B cell (primary cell): ENCODE data around the gene FANCC. TPM values are rescaled to one million over a fixed set of nuclear protein-coding genes. Genes with fewer than 3 reads are reported as not detected.

Experiments used
- ATAC-seq: fragments of 200-7000 bp; cut with Tn5 transposase; one replicate; pipeline ENCODE4 v1.10.0; 2021; ENCODE audit warnings: low read depth, mild to moderate bottlenecking, moderate number of reproducible peaks, moderate library complexity
- CTCF ChIA-PET: fragments of 350-600 bp; sonication (Branson Sonifier 250); formaldehyde crosslinking; loops from one replicate; lab custom pipeline; 2021; ENCODE audit warnings: antibody characterized with exemption, inconsistent platforms; lab: Charles Lee
- POLR2A ChIA-PET: fragments of 350-600 bp; sonication (Branson Sonifier 250); formaldehyde crosslinking; loops from one replicate; lab custom pipeline; 2021; ENCODE audit warnings: antibody characterized with exemption; lab: Charles Lee
- DNase-seq: peaks from one replicate; pipeline ENCODE4 v3.0.0; 2013
- H2AFZ ChIP-seq: 2 replicates; pipeline ENCODE4 v1.6.1; 2012; ENCODE audit warnings: mild to moderate bottlenecking, low read depth, low read length; ENCODE audit not compliant: insufficient read depth, poor library complexity, severe bottlenecking
- H3K27ac ChIP-seq, 2 donors: 1 replicate in 1 of 2; 2 replicates in 1 of 2; pipeline ENCODE4 v1.5.1; 2012 to 2013; ENCODE audit warnings: low read length in 2 of 2, mild to moderate bottlenecking in 2 of 2, moderate library complexity in 1 of 2
- H3K27me3 ChIP-seq, 4 experiments: fragments of 200-600 bp in 1 of 4; sonication (generic) in 1 of 4; replicated peaks in 1 of 4; 1 replicate in 2 of 4; 2 replicates in 2 of 4; pipeline versions ENCODE4 v1.6.1 to v1.7.0; 2013 to 2016; ENCODE audit warnings: low read length in 3 of 4, mild to moderate bottlenecking in 2 of 4, mixed read lengths in 1 of 4, moderate library complexity in 1 of 4; ENCODE audit not compliant: insufficient read depth in 4 of 4, control insufficient read depth in 3 of 4; ENCODE audit errors: control extremely low read depth in 1 of 4
- H3K36me3 ChIP-seq, 2 experiments: replicated peaks in 1 of 2; 1 replicate in 1 of 2; 2 replicates in 1 of 2; pipeline versions ENCODE4 v1.6.1 to v1.7.1; 2013; ENCODE audit warnings: low read length in 1 of 2; ENCODE audit not compliant: insufficient read depth in 2 of 2, control insufficient read depth in 1 of 2; ENCODE audit errors: control extremely low read depth in 1 of 2, extremely low read depth in 1 of 2
- H3K4me1 ChIP-seq, 2 donors: fragments of 200-600 bp in 1 of 2; sonication (generic) in 1 of 2; 1 replicate in 1 of 2; 2 replicates in 1 of 2; pipeline versions ENCODE4 v1.5.1 to v1.6.1; 2013 to 2017; ENCODE audit warnings: low read length in 2 of 2; ENCODE audit not compliant: control insufficient read depth in 2 of 2, insufficient read depth in 2 of 2
- H3K4me2 ChIP-seq: replicated peaks from 2 replicates; pipeline ENCODE3; 2012; ENCODE audit warnings: mild to moderate bottlenecking, low read depth, low read length; ENCODE audit not compliant: poor library complexity, severe bottlenecking
- H3K4me3 ChIP-seq, 5 experiments: fragments of 200-600 bp in 1 of 5; sonication (generic) in 1 of 5; 1 replicate in 3 of 5; 2 replicates in 2 of 5; pipeline versions ENCODE4 v1.5.1 to v1.7.0; 2011 to 2016; ENCODE audit warnings: low read length in 4 of 5, mild to moderate bottlenecking in 4 of 5, low read depth in 2 of 5, control low read depth in 1 of 5, moderate library complexity in 1 of 5; ENCODE audit not compliant: insufficient read depth in 1 of 5; ENCODE audit errors: control extremely low read depth in 1 of 5, extremely low read depth in 1 of 5
- H3K79me2 ChIP-seq: fragments of 200-600 bp; sonication (generic); one replicate; pipeline ENCODE4 v1.6.0; 2016; ENCODE audit warnings: low read length; ENCODE audit not compliant: control insufficient read depth, insufficient read depth
- H3K9ac ChIP-seq: fragments of 200-600 bp; sonication (generic); 2 replicates; pipeline ENCODE4 v1.6.1; 2017; ENCODE audit warnings: mild to moderate bottlenecking, low read length, moderate library complexity
- H3K9me3 ChIP-seq, 3 donors: one replicate each; pipeline versions ENCODE4 v1.6.1 to v1.7.1; 2013; ENCODE audit warnings: low read length in 2 of 3; ENCODE audit not compliant: control insufficient read depth in 2 of 3, insufficient read depth in 1 of 3; ENCODE audit errors: control extremely low read depth in 1 of 3
- H4K20me1 ChIP-seq: 2 replicates; pipeline ENCODE4 v1.6.0; 2012; ENCODE audit warnings: mild to moderate bottlenecking, low read length; ENCODE audit not compliant: insufficient read depth, control insufficient read depth, poor library complexity, severe bottlenecking
- H3K27ac Mint-ChIP-seq: one replicate; pipeline ENCODE4 v1.8.0; 2021; ENCODE audit warnings: mixed read lengths
- H3K27me3 Mint-ChIP-seq: one replicate; pipeline ENCODE4 v1.8.0; 2021; ENCODE audit warnings: mixed read lengths
- H3K4me1 Mint-ChIP-seq: one replicate; pipeline ENCODE4 v1.8.0; 2021; ENCODE audit warnings: mixed read lengths
- H3K4me3 Mint-ChIP-seq: one replicate; pipeline ENCODE4 v1.8.0; 2021; ENCODE audit warnings: mixed read lengths
- H3K9me3 Mint-ChIP-seq: one replicate; pipeline ENCODE4 v1.8.0; 2022; ENCODE audit warnings: mixed read lengths; ENCODE audit not compliant: insufficient read depth
- EZH2 ChIP-seq: IDR thresholded peaks from 2 replicates; pipeline ENCODE4 v1.6.1; 2012; ENCODE audit warnings: borderline replicate concordance, low read depth, mild to moderate bottlenecking, moderate library complexity, low read length; ENCODE audit not compliant: insufficient read depth, poor library complexity, severe bottlenecking
- WGBS: methylation state at CpG from one replicate; pipeline ENCODE4 v1.1.5; 2013; ENCODE audit warnings: missing lambda C conversion rate; ENCODE audit not compliant: insufficient coverage; 5-methylcytosine and 5-hydroxymethylcytosine counted together
- intact Hi-C: fragments of 100-400 bp; cut with micrococcal nuclease; formaldehyde crosslinking; loops from one replicate; pipeline ENCODE4 v1.10.0; 2022
- polyA plus RNA-seq: library from polyadenylated mRNA; depleted of rRNA; stranded (reverse); fragments of >200 nt; gene quantifications from 2 replicates; pipeline ENCODE4 v1.2.3, GENCODE V29; 2012
- total RNA-seq, 2 donors: library from RNA; stranded (reverse); fragments of 120-200 nt in 1 of 2; gene quantifications; 1 replicate in 1 of 2; 2 replicates in 1 of 2; pipeline versions ENCODE4 v1.2.3 to v1.2.4, GENCODE V29; 2013 to 2022
- TF ChIP-seq, protein P1 (sequence below): fragments of 200-600 bp; IDR thresholded peaks from one replicate; pipeline ENCODE4 v1.8.0; 2022; ENCODE audit warnings: antibody characterized with exemption, mild to moderate bottlenecking

Gene FANCC
- total and polyA plus RNA-seq, 2 donors (not counting 1 experiment from before 2014, with no cell fraction given), result 1.8 to 11.1 TPM

GRCh38 chr9:95246547-95246946, 71.0 kb downstream of the FANCC start:
- Mint-ChIP-seq H3K27ac (no peak overlapping the region), H3K4me3 (no peak overlapping the region), H3K9me3 (no peaks in the 10 kb centered on the region), H3K4me1 (peaks cover 10% of the 10 kb centered on the region), H3K27me3 (no peaks in the 10 kb centered on the region)
- H2AFZ ChIP-seq, result no peak overlapping the region
- no peaks in the 10 kb centered on the region for H3K4me1 ChIP-seq
- no peaks in the 10 kb centered on the region for H3K36me3 ChIP-seq
- no peak overlapping the region for H3K4me2 ChIP-seq
- no peaks in the 10 kb centered on the region for H3K79me2 ChIP-seq
- no peaks in the 10 kb centered on the region for H3K27me3 ChIP-seq
- CTCF ChIA-PET, result no interaction called here
- H3K9me3 ChIP-seq, result no peaks in the 10 kb centered on the region
- 86% methylated on average over 1 of the region's 1 CpG for WGBS
- no peak overlapping the region for H3K9ac ChIP-seq
- ATAC-seq (no peak), DNase-seq (no peak)
- POLR2A ChIA-PET, result no interaction called here
- intact Hi-C loops, result no loop called here
- H3K4me3 ChIP-seq, result no peak overlapping the region
- H4K20me1 ChIP-seq, result no peaks in the 10 kb centered on the region
- TF ChIP-seq EZH2, result no peak
- TF ChIP-seq, protein P1, sequence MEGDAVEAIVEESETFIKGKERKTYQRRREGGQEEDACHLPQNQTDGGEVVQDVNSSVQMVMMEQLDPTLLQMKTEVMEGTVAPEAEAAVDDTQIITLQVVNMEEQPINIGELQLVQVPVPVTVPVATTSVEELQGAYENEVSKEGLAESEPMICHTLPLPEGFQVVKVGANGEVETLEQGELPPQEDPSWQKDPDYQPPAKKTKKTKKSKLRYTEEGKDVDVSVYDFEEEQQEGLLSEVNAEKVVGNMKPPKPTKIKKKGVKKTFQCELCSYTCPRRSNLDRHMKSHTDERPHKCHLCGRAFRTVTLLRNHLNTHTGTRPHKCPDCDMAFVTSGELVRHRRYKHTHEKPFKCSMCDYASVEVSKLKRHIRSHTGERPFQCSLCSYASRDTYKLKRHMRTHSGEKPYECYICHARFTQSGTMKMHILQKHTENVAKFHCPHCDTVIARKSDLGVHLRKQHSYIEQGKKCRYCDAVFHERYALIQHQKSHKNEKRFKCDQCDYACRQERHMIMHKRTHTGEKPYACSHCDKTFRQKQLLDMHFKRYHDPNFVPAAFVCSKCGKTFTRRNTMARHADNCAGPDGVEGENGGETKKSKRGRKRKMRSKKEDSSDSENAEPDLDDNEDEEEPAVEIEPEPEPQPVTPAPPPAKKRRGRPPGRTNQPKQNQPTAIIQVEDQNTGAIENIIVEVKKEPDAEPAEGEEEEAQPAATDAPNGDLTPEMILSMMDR, result no peak
- no peak overlapping the region for H3K27ac ChIP-seq

DNA sequence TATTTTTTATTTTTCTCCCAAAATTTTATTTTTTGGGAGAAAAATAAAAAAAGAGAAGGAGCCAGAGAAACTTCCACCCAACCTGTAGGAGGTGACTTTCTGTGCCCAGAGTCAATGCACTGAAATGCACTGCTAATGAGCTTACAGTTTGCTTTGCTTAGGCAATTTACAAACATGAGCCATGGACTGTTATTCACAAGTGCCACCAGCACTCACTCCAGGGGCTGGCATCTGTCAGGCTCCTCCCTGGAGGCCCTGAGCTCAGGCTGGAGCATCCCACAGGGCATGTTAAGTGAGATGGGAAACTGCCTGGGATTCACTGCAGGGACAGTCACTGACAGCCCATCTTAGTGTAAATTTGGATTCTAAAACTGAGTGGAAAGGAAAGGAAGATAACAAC, 74.9 kb downstream of the FANCC start:
- Histone ChIP-seq H3K9ac (no peak overlapping the region), H3K4me3 (no peak overlapping the region), H3K4me2 (no peak overlapping the region), H3K27me3 (no peaks in the 10 kb centered on the region), H3K36me3 (no peaks in the 10 kb centered on the region), H3K4me1 (no peaks in the 10 kb centered on the region), H2AFZ (no peak overlapping the region), H3K27ac (no peak overlapping the region), H3K79me2 (no peaks in the 10 kb centered on the region), H3K9me3 (no peaks in the 10 kb centered on the region), H4K20me1 (no peaks in the 10 kb centered on the region)
- CTCF ChIA-PET, result no interaction called here
- TF ChIP-seq EZH2, result no peak
- TF ChIP-seq, protein P1, result no peak
- Mint-ChIP-seq H3K4me1 (no peaks in the 10 kb centered on the region), H3K4me3 (no peak overlapping the region), H3K27me3 (no peaks in the 10 kb centered on the region), H3K27ac (no peak overlapping the region), H3K9me3 (no peaks in the 10 kb centered on the region)
- POLR2A ChIA-PET, result no interaction called here
- ATAC-seq (no peak), DNase-seq (no peak)
- intact Hi-C loops, result no loop called here
